Choroid plexus epithelial cell (primary cell): Measurements from ENCODE around the gene LGALS7.
"Not testable (repeated sequence)": the region's sequence is repeated elsewhere in the genome, so short reads cannot be mapped to it uniquely, and the experiment has no call there.

Experiments
- DNase-seq: peaks from one replicate; pipeline ENCODE4 v3.0.0-alpha.2; 2010; ENCODE audit warnings: low read depth
- H3K4me3 ChIP-seq: 2 replicates; pipeline ENCODE4 v1.5.1; 2011; ENCODE audit warnings: low read depth, mild to moderate bottlenecking, control low read depth, low read length, moderate library complexity
- CTCF ChIP-seq: conservative IDR thresholded peaks from 2 replicates; pipeline ENCODE4 v1.5.1; 2011; ENCODE audit warnings: low read depth, mild to moderate bottlenecking, control low read depth, inconsistent platforms, low read length, moderate library complexity

LGALS7 gene

GRCh38 chr19:38759590-38760003, 13.7 kb downstream of the LGALS7 start:
- no peak for TF ChIP-seq CTCF
- no peak for DNase-seq
- no peak overlapping the region for H3K4me3 ChIP-seq

GRCh38 chr19:38754196-38754595, 19.1 kb downstream of the LGALS7 start:
- DNase-seq, H3K4me3 ChIP-seq: not testable (repeated sequence)

- not testable (repeated sequence) for H3K4me3 ChIP-seq, DNase-seq
These were observed 19.5 kb downstream of the LGALS7 start for GRCh38 chr19:38753783-38754182.

GRCh38 chr19:38745316-38745715, 28.0 kb downstream of the LGALS7 start:
- no peak for DNase-seq

GRCh38 chr19:38744874-38745273, 28.4 kb downstream of the LGALS7 start:
- no peak overlapping the region for H3K4me3 ChIP-seq
- no peak for DNase-seq
- TF ChIP-seq CTCF = no peak

More at GRCh38 chr19:38745316-38745715, 28.0 kb downstream of the LGALS7 start:
- TF ChIP-seq CTCF = no peak
- H3K4me3 ChIP-seq = no peak overlapping the region

- TF ChIP-seq CTCF = no peak
- no peak within 1 kb of the TSS for H3K4me3 ChIP-seq
- no peak for DNase-seq
These were observed 29.0 kb downstream of the LGALS7 start, which contains the start of gene CAPN12 for GRCh38 chr19:38744298-38744681. Gene CAPN12 (minus strand): TSS chr19:38744474. CDS start chr19:38744165, 309 bp downstream.

- DNase-seq = no peak
- TF ChIP-seq CTCF = no peak
- H3K4me3 ChIP-seq = no peak overlapping the region
These were observed 29.7 kb downstream of the LGALS7 start for GRCh38 chr19:38743394-38744297.

GRCh38 chr19:38742906-38743305, 30.4 kb downstream of the LGALS7 start:
- no peak for TF ChIP-seq CTCF
- DNase-seq = no peak
- H3K4me3 ChIP-seq = no peak overlapping the region
